ENCODE measurements around the gene RELL1. TPM values are rescaled to one million over a fixed set of nuclear protein-coding genes. Genes with fewer than 3 reads are reported as not detected.

Gene RELL1
- total RNA-seq, 2 donors from 2014 or later = 25.3 to 33.9 TPM

GRCh38 chr4:37656649-37657048 lies 29.5 kb downstream of the RELL1 start:
- Histone ChIP-seq H3K27ac (no peak overlapping the region), H3K4me3 (no peak overlapping the region), H3K9me3 (peaks cover 0 to 14% of the 10 kb centered on the region in 2 donors), H3K4me1 (peaks cover 0 to 6% of the 10 kb centered on the region in 2 donors), H3K36me3 (no peaks in the 10 kb centered on the region), H3K27me3 (no peaks in the 10 kb centered on the region)
- no peak for TF ChIP-seq CTCF (IDR thresholded peaks at IDR 0.05)
- no peak for DNase-seq (ENCODE audit: low spot score)

- Histone ChIP-seq H3K9me3 (peaks cover 0 to 14% of the 10 kb centered on the region in 2 donors), H3K36me3 (no peaks in the 10 kb centered on the region), H3K4me3 (no peak overlapping the region), H3K4me1 (no peaks in the 10 kb centered on the region), H3K27ac (no peak overlapping the region), H3K27me3 (no peaks in the 10 kb centered on the region)
- no peak for DNase-seq (ENCODE audit: low spot score)
- no peak for TF ChIP-seq CTCF (IDR thresholded peaks at IDR 0.05)
These were observed 32.6 kb downstream of the RELL1 start for GRCh38 chr4:37653601-37654000.

- no peak for TF ChIP-seq CTCF (IDR thresholded peaks at IDR 0.05)
- Histone ChIP-seq H3K36me3 (no peaks in the 10 kb centered on the region), H3K9me3 (peaks cover 0 to 14% of the 10 kb centered on the region in 2 donors), H3K4me3 (no peak overlapping the region), H3K4me1 (peaks cover 0 to 6% of the 10 kb centered on the region in 2 donors), H3K27ac (no peak overlapping the region), H3K27me3 (no peaks in the 10 kb centered on the region)
- DNase-seq (ENCODE audit: low spot score) = no peak
These were observed 33.2 kb downstream of the RELL1 start for GRCh38 chr4:37652747-37653527.

- H3K4me1 ChIP-seq = peaks cover 0 to 8% of the 10 kb centered on the region in 2 donors
- no peak overlapping the region for H3K27ac ChIP-seq
- no peak for DNase-seq (ENCODE audit: low spot score)
- H3K4me3 ChIP-seq = no peak overlapping the region
- TF ChIP-seq CTCF (IDR thresholded peaks at IDR 0.05) = no peak
- peaks cover 8% of the 10 kb centered on the region for H3K36me3 ChIP-seq
- H3K9me3 ChIP-seq = peaks cover 0 to 11% of the 10 kb centered on the region in 2 donors
- no peaks in the 10 kb centered on the region for H3K27me3 ChIP-seq
These were observed 34.3 kb downstream of the RELL1 start for GRCh38 chr4:37651781-37652377.

GRCh38 chr4:37650481-37650880 lies 35.7 kb downstream of the RELL1 start:
- Histone ChIP-seq H3K27me3 (no peaks in the 10 kb centered on the region), H3K4me1 (peaks cover 0 to 8% of the 10 kb centered on the region in 2 donors), H3K27ac (no peak overlapping the region), H3K4me3 (no peak overlapping the region), H3K9me3 (no peaks in the 10 kb centered on the region), H3K36me3 (peaks cover 22% of the 10 kb centered on the region)
- TF ChIP-seq CTCF (IDR thresholded peaks at IDR 0.05) = no peak
- DNase-seq (ENCODE audit: low spot score) = no peak
